Mucosa of stomach (tissue), 1 donor: ENCODE measurements around the gene TRIOBP.

Source experiments
- H3K27me3 ChIP-seq: one replicate; pipeline ENCODE4 v1.7.0; 2013; ENCODE audit warnings: mild to moderate bottlenecking, low read length; ENCODE audit not compliant: control insufficient read depth, insufficient read depth
- H3K36me3 ChIP-seq: one replicate; pipeline ENCODE4 v1.7.0; 2013; ENCODE audit warnings: low read length; ENCODE audit not compliant: control insufficient read depth, insufficient read depth
- H3K4me1 ChIP-seq: one replicate; pipeline ENCODE4 v1.7.0; 2013; ENCODE audit warnings: mild to moderate bottlenecking, low read length; ENCODE audit not compliant: control insufficient read depth, insufficient read depth
- H3K4me3 ChIP-seq: one replicate; pipeline ENCODE4 v1.7.0; 2013; ENCODE audit warnings: low read length
- H3K9ac ChIP-seq: one replicate; pipeline ENCODE4 v1.7.0; 2013; ENCODE audit warnings: mild to moderate bottlenecking, low read length, moderate library complexity
- H3K9me3 ChIP-seq: one replicate; pipeline ENCODE4 v1.7.0; 2013; ENCODE audit warnings: mild to moderate bottlenecking, low read length, moderate library complexity; ENCODE audit not compliant: control insufficient read depth
- donor health status: Pancreatic carcinoma.

The TRIOBP gene

GRCh38 chr22:37742376-37743171 is 45.7 kb downstream of the TRIOBP start:
- Histone ChIP-seq H3K27me3 (no peaks in the 10 kb centered on the region), H3K9me3 (no peaks in the 10 kb centered on the region), H3K9ac (no peak overlapping the region), H3K36me3 (no peaks in the 10 kb centered on the region), H3K4me1 (peaks cover 51% of the 10 kb centered on the region), H3K4me3 (no peak overlapping the region)

- no peak overlapping the region for H3K4me3 ChIP-seq
- H3K36me3 ChIP-seq: no peaks in the 10 kb centered on the region
- no peaks in the 10 kb centered on the region for H3K27me3 ChIP-seq
- H3K9ac ChIP-seq: no peak overlapping the region
- peaks cover 66% of the 10 kb centered on the region for H3K4me1 ChIP-seq
- no peaks in the 10 kb centered on the region for H3K9me3 ChIP-seq
Measured at GRCh38 chr22:37744589-37744988, 47.7 kb downstream of the TRIOBP start.

GRCh38 chr22:37745548-37746365 is 48.9 kb downstream of the TRIOBP start:
- Histone ChIP-seq H3K27me3 (no peaks in the 10 kb centered on the region), H3K9me3 (no peaks in the 10 kb centered on the region), H3K9ac (peak overlapping the region; percentile 95), H3K36me3 (no peaks in the 10 kb centered on the region), H3K4me1 (peaks cover 74% of the 10 kb centered on the region), H3K4me3 (peak overlapping the region; percentile 34)

- H3K4me3 ChIP-seq: peak overlapping the region; percentile 91
- peak overlapping the region; percentile 95 for H3K9ac ChIP-seq
- H3K27me3 ChIP-seq: no peaks in the 10 kb centered on the region
- peaks cover 74% of the 10 kb centered on the region for H3K4me1 ChIP-seq
- H3K9me3 ChIP-seq: no peaks in the 10 kb centered on the region
- H3K36me3 ChIP-seq: no peaks in the 10 kb centered on the region
Measured at GRCh38 chr22:37746366-37747079, 49.7 kb downstream of the TRIOBP start.

GRCh38 chr22:37747080-37747714 is 50.3 kb downstream of the TRIOBP start:
- peaks cover 77% of the 10 kb centered on the region for H3K4me1 ChIP-seq
- peak overlapping the region; percentile 91 for H3K4me3 ChIP-seq
- no peaks in the 10 kb centered on the region for H3K9me3 ChIP-seq
- H3K9ac ChIP-seq: peak overlapping the region; percentile 95
- H3K36me3 ChIP-seq: no peaks in the 10 kb centered on the region
- no peaks in the 10 kb centered on the region for H3K27me3 ChIP-seq

GRCh38 chr22:37747715-37748100 is 50.9 kb downstream of the TRIOBP start:
- no peaks in the 10 kb centered on the region for H3K36me3 ChIP-seq
- H3K9ac ChIP-seq: peak overlapping the region; percentile 95
- no peaks in the 10 kb centered on the region for H3K27me3 ChIP-seq
- no peak overlapping the region for H3K4me3 ChIP-seq
- H3K9me3 ChIP-seq: no peaks in the 10 kb centered on the region
- peaks cover 77% of the 10 kb centered on the region for H3K4me1 ChIP-seq

- Histone ChIP-seq H3K36me3 (no peaks in the 10 kb centered on the region), H3K4me3 (no peak overlapping the region), H3K9ac (peak overlapping the region; percentile 95), H3K9me3 (no peaks in the 10 kb centered on the region), H3K27me3 (no peaks in the 10 kb centered on the region), H3K4me1 (peaks cover 77% of the 10 kb centered on the region)
Measured at GRCh38 chr22:37748659-37749058, 51.8 kb downstream of the TRIOBP start.

GRCh38 chr22:37749226-37749625 is 52.4 kb downstream of the TRIOBP start:
- Histone ChIP-seq H3K9me3 (no peaks in the 10 kb centered on the region), H3K27me3 (no peaks in the 10 kb centered on the region), H3K9ac (peak overlapping the region; percentile 95), H3K4me3 (no peak overlapping the region), H3K4me1 (peaks cover 77% of the 10 kb centered on the region), H3K36me3 (no peaks in the 10 kb centered on the region)

GRCh38 chr22:37749831-37750595 is 53.2 kb downstream of the TRIOBP start:
- peak overlapping the region; percentile 45 for H3K9ac ChIP-seq
- H3K4me1 ChIP-seq: peaks cover 75% of the 10 kb centered on the region
- H3K4me3 ChIP-seq: no peak overlapping the region
- H3K27me3 ChIP-seq: no peaks in the 10 kb centered on the region
- no peaks in the 10 kb centered on the region for H3K9me3 ChIP-seq
- peaks cover 1% of the 10 kb centered on the region for H3K36me3 ChIP-seq

GRCh38 chr22:37750596-37751162 is 53.8 kb downstream of the TRIOBP start:
- Histone ChIP-seq H3K9me3 (no peaks in the 10 kb centered on the region), H3K9ac (peak overlapping the region; percentile 45), H3K4me1 (peaks cover 71% of the 10 kb centered on the region), H3K4me3 (no peak overlapping the region), H3K36me3 (peaks cover 8% of the 10 kb centered on the region), H3K27me3 (no peaks in the 10 kb centered on the region)
